ENCODE results near the gene STC2.

STC2 gene

DNA sequence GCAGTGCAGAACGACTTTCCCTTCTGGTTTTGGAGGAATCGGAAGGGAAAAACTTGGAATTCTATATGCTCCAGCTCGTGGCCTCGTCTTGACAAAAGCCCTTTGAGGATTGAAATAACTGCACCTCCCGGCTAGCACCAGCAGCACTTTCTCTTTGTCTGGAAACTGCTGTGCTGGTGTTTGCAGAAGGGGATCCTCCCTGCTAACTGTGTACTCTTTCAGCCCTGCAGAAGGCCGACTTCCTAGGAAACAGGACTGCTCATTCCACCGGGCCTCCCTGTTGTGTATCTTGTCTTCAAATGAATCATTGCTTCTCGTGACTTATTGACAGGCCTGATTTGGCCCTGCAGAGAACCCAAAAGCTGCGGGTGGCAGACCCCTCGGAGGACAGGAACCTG is 23.6 kb downstream of the STC2 start:
- peaks cover 0 to 8% (median 0%) of the 10 kb centered on the region in 4 donors for H3K4me1 ChIP-seq
- H3K27me3 ChIP-seq, result no peaks in the 10 kb centered on the region
- H3K27ac ChIP-seq, result no peak overlapping the region
- no peak overlapping the region for H3K4me3 ChIP-seq
- intact Hi-C loops (cut with DNase I; ENCODE audit: low total_unique reads), result no loop called here
- DNase-seq, result no peak
- peaks cover 0 to 6% (median 0%) of the 10 kb centered on the region in 3 donors for H3K9me3 ChIP-seq
- TF ChIP-seq, protein P1, sequence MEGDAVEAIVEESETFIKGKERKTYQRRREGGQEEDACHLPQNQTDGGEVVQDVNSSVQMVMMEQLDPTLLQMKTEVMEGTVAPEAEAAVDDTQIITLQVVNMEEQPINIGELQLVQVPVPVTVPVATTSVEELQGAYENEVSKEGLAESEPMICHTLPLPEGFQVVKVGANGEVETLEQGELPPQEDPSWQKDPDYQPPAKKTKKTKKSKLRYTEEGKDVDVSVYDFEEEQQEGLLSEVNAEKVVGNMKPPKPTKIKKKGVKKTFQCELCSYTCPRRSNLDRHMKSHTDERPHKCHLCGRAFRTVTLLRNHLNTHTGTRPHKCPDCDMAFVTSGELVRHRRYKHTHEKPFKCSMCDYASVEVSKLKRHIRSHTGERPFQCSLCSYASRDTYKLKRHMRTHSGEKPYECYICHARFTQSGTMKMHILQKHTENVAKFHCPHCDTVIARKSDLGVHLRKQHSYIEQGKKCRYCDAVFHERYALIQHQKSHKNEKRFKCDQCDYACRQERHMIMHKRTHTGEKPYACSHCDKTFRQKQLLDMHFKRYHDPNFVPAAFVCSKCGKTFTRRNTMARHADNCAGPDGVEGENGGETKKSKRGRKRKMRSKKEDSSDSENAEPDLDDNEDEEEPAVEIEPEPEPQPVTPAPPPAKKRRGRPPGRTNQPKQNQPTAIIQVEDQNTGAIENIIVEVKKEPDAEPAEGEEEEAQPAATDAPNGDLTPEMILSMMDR (IDR thresholded peaks at IDR 0.05), result no peak
- no peaks in the 10 kb centered on the region for H3K36me3 ChIP-seq

DNA sequence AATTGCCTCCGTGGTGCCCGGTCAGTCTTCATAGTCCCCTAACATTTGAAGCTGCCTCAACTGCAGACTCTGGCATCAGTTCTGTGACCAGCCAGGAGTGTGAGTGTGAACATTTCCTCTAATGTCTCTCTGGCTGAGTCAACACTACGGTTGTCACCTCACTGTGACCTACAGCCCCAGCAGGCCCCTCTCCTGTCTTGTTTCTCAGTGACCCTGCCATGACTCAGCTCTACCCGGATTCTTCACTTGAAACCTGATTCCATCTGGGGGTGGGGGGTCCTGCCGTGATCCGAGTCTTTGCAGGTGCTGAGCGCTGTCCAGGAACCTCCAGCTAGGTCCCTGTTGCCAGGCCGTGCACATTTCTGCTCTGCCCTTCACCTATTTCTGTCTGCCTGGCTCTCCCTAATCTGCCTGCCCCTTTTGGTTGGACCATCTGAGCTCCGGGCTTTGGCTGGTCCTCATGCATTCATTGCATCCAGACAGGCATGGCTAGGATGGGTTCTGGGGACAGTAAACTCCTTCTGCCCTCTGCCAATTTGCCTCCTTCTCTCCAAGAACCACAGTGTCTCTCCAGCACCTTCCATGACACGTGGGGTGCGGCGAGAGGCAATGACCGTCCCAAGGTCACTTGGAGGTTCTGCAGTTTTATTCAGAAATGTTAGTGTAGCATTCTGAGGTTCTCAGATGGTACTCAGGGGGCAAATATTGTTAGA is 24.2 kb downstream of the STC2 start:
- H3K36me3 ChIP-seq, result no peaks in the 10 kb centered on the region
- H3K9me3 ChIP-seq, result peaks cover 0 to 6% (median 0%) of the 10 kb centered on the region in 3 donors
- TF ChIP-seq, protein P1 (IDR thresholded peaks at IDR 0.05), result no peak
- H3K27me3 ChIP-seq, result no peaks in the 10 kb centered on the region
- H3K4me3 ChIP-seq, result no peak overlapping the region
- intact Hi-C loops (cut with DNase I; ENCODE audit: low total_unique reads), result no loop called here
- DNase-seq, result no peak
- peaks cover 0 to 8% (median 0%) of the 10 kb centered on the region in 4 donors for H3K4me1 ChIP-seq
- no peak overlapping the region for H3K27ac ChIP-seq

DNA sequence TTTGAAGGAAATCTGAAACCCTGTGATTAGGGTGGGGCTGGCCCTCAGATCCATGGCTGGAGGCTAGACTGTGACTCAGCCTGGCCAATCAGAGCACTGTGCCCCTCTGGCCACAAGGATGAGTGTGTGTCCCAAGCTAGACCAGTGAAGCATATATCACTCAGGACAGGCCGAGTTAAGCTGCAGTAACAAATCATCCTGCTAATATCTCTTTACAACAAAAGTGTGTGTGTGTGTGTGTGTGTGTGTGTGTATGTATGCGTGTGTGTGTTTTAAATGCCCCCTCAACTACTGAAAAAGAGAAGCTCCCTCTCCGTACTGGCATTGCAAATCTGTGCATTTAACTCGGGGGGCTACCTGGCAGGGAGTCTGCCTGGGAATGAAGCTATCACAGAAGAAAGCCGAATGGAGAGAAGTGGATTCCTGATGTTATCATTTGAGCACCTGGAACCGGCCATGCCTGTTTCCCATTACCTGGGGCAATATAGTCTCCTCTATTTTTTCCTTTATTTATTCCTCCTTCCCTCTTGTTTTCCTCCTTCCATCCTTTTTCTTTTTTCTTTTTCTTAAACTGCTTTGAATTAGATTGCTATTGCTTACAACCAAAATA is 25.6 kb downstream of the STC2 start:
- TF ChIP-seq, protein P1 (IDR thresholded peaks at IDR 0.05), result no peak
- Histone ChIP-seq H3K27ac (no peak overlapping the region), H3K36me3 (no peaks in the 10 kb centered on the region), H3K4me1 (peaks cover 0 to 8% (median 0%) of the 10 kb centered on the region in 4 donors), H3K9me3 (peaks cover 0 to 3% (median 0%) of the 10 kb centered on the region in 3 donors), H3K27me3 (no peaks in the 10 kb centered on the region), H3K4me3 (no peak overlapping the region)
- DNase-seq, result no peak
- intact Hi-C loops (cut with DNase I; ENCODE audit: low total_unique reads), result no loop called here

DNA sequence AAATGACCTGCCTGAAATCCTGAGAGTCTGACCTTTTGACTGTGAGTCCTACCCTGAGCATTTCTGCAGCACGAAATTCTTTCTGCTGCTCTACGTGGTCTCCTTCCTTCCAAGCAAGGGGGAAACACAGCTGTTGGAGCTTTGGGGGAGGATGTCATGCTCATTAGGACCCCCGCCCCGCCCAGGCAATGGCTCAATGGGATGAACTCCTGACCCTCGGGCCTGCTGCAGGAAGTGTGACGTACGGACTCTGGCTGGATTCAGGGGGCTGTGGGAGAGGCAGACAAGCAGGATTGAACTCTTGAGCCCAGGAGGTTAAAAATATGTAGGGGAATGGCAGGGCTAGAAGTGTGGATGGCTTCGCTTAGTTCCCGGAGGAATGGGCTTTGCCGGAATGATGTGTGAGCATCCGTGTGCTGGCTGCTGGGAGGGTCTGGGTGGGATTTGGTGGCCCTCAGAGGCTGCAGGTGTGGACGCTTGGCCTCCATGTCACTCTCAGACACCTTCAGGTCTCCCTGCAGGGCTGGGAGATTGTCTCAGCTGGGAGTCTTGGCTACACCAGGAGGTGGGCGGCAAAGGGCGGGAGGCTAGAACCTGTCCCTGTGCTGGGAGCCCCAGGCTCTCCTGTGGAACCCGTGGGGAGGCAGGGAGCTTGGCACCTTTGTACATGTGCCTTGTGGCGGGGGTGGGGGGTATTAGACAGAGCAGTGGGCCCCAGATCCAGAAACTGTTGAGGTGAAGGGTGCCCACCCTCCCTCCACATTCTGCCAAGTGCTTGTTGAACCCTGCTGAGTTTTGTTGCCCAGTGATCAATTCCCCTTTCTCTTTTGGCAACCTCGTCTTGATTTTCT is 26.3 kb downstream of the STC2 start:
- H3K27me3 ChIP-seq, result no peaks in the 10 kb centered on the region
- peaks cover 0 to 8% (median 0%) of the 10 kb centered on the region in 4 donors for H3K4me1 ChIP-seq
- no peaks in the 10 kb centered on the region for H3K9me3 ChIP-seq
- TF ChIP-seq, protein P1 (IDR thresholded peaks at IDR 0.05), result no peak
- intact Hi-C loops (cut with DNase I; ENCODE audit: low total_unique reads), result no loop called here
- H3K36me3 ChIP-seq, result no peaks in the 10 kb centered on the region
- no peak for DNase-seq
- H3K27ac ChIP-seq, result no peak overlapping the region
- no peak overlapping the region for H3K4me3 ChIP-seq

DNA sequence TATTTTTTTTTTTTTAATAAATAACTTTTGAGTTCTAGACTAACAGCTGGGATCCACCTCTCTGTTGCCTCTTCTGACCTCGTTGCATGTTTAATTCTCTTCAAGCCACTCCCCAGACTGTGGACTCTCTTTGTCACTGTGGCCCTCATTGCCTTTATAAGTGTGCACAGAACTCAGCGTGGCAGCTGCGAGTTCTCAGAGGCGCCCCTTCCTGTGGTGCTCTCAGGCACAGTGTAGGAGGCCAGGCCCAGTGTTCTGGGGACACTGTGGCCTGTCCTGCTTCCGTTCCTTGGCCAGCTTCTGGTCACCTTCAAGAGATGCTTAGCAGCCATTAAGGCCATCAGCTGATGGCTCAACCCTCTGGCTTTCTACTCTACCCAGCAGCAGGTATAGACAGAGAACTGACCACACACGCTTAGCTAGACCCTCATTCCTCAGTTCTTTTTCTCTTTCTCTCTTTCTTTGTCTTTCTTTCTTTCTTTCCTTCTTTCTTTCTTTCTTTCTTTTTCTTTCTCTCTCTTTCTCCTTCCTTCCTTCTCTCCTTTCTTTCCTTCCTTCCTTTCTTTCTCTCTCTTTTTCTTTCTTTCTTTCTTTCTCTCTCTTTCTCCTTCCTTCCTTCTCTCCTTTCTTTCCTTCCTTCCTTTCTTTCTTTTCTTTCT is 27.7 kb downstream of the STC2 start:
- DNase-seq, result no peak
- Histone ChIP-seq H3K4me3 (no peak overlapping the region), H3K9me3 (no peaks in the 10 kb centered on the region), H3K4me1 (peaks cover 0 to 8% (median 0%) of the 10 kb centered on the region in 4 donors), H3K27me3 (no peaks in the 10 kb centered on the region), H3K36me3 (no peaks in the 10 kb centered on the region), H3K27ac (no peak overlapping the region)
- TF ChIP-seq, protein P1 (IDR thresholded peaks at IDR 0.05), result no peak
- intact Hi-C loops (cut with DNase I; ENCODE audit: low total_unique reads), result no loop called here
